Hindlimb muscle (tissue), 1 donor: ENCODE results near the gene RAB11FIP3. TPM values are rescaled to one million over a fixed set of nuclear protein-coding genes. Genes with fewer than 3 reads are reported as not detected.
"Not testable (repeated sequence)": the region's sequence is repeated elsewhere in the genome, so short reads cannot be mapped to it uniquely, and the experiment has no call there.

ENCODE experiments used
- DNase-seq: peaks from one replicate; pipeline ENCODE4 v3.0.0-alpha.2; 2013
- polyA plus RNA-seq: library from polyadenylated mRNA; unstranded; fragments of 120-200 nt; gene quantifications from one replicate; pipeline ENCODE4 v1.2.1, GENCODE V29; 2013; ENCODE audit not compliant: insufficient read length

RAB11FIP3 gene
- polyA plus RNA-seq, 1 donor = 30.0 TPM

DNA sequence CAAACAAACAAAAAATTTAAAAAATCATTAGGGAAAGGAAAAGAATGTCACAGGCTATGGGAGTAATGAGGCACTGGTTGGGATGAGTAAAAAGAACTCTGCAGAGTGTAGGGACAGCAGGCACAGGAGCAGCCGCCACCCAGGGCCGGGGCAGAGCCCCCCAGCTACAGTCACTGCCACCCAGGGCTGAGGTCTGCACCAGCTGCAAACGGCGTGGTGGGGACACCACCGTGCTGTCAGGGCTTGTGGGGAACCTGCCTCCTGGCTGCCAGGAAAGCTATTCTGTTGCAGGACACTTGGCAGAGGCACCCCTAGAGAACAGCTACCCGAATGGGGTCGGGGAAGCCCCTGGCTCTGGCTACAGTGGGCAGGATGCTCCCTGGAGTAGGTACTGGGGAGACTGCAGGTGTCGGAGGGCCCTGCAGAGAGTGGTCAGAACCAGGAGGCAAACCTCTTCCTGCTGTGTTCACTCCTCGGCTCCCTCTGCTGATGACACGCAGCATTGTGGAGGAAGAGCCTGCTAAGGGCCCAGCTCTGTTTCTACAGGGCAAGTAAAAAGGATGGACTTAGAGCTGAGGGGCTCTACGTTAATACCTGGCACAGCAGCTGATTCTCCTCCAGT lies 69.8 kb downstream of the RAB11FIP3 start:
- no peak for DNase-seq

- DNase-seq = no peak
These were observed 70.8 kb downstream of the RAB11FIP3 start for GRCh38 chr16:496097-496886.

DNA sequence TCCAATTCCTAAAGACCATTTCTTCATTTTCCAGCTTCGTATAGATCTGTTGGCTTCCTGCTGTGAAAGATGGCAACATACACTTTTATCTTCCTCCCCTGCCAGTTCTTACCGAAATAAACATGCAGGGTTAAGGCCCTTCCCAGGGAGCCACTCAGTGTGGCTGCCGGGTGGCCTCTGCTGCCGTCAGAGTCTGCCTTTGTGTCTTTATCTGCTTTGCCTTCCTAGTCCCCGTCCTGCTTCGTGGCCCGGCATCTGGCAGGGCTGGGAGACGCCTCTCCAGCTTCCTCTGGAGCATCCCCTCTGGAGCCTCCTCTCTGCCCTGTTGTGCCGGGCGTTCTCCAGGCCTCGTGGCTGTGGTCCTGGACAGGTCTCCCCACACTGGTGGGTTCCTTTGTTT lies 71.8 kb downstream of the RAB11FIP3 start:
- no peak for DNase-seq

DNA sequence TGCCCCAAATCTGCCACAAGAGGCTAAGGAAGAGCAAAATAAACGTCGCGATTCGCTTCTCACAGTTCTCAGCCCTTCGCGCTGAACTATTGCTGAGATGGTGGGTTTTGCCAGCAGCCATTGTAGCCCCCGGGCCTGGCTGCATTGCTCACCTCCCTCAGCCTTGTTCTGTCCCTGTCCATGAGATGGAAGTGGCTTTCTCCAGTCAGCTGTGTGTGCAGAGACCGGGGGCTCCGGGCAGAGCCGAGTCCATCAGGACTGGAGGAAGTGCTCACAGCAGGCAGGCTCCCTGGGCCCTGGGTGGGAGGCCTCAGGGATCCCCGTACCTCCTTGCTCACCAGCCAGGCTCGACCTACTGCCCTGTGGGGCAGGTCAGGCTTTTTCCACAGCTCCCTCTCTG lies 74.5 kb downstream of the RAB11FIP3 start:
- DNase-seq = no peak

- DNase-seq = no peak
These were observed 75.3 kb downstream of the RAB11FIP3 start for GRCh38 chr16:500709-501108.

GRCh38 chr16:502179-502943 lies 76.9 kb downstream of the RAB11FIP3 start:
- DNase-seq = no peak

- no peak for DNase-seq
These were observed 78.0 kb downstream of the RAB11FIP3 start for GRCh38 chr16:503150-504071.

DNA sequence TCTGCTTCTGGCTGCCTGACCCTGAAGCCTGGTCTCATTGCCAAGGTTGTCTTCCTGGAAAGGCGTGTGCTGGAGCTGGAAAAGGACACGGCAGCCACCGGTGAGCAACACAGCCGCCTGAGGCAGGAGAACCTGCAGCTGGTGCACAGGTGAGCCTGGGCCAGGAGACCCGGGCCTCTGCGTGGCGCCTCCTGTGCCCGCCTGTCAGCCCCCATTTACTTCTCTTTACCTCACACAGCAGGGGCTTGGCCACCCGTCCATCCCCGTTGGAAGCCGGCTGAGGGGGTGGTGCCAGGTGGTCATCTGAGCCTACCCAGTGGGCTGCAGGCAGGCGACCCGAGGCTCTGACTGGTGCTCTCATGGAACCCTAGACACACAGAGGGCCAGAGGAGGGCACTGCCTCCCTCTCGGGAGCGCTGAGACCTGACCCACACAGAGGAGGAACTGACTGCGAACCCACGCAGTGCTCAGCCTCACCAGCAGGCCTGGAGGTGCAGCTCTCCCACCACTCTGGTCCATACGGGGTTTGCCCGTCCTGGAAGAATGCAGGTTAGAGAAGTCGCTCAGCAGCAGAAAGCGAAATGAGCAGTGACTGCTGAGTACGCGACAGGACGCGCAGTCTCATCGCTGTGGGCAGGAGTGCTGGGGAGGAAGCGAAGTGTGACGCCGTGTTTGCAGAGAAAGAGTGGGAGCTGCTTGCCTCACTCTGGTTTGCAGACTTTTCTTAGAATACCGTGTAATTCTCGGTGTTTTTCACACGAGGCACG lies 80.2 kb downstream of the RAB11FIP3 start:
- no peak for DNase-seq

- DNase-seq = no peak
These were observed 80.7 kb downstream of the RAB11FIP3 start for GRCh38 chr16:506246-506546.

DNA sequence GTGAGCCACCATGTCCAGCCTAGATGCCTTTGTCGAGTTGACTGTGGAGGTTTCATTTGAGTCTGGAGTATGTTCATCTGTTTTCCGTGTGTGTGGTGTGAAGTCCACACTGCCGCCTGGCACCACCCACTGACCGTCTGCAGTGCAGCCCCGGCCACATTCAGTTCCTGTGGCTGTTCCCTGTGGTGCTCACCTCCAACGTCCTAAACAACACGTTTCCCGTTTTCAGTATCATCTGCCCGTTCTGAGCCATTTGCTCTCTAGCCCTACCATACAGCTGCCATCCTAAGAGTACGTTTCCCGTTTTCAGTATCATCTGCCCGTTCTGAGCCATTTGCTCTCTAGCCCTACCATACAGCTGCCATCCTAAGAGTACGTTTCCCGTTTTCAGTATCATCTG lies 82.1 kb downstream of the RAB11FIP3 start:
- not testable (repeated sequence) for DNase-seq

GRCh38 chr16:507996-508395 lies 82.5 kb downstream of the RAB11FIP3 start:
- DNase-seq = no peak

DNA sequence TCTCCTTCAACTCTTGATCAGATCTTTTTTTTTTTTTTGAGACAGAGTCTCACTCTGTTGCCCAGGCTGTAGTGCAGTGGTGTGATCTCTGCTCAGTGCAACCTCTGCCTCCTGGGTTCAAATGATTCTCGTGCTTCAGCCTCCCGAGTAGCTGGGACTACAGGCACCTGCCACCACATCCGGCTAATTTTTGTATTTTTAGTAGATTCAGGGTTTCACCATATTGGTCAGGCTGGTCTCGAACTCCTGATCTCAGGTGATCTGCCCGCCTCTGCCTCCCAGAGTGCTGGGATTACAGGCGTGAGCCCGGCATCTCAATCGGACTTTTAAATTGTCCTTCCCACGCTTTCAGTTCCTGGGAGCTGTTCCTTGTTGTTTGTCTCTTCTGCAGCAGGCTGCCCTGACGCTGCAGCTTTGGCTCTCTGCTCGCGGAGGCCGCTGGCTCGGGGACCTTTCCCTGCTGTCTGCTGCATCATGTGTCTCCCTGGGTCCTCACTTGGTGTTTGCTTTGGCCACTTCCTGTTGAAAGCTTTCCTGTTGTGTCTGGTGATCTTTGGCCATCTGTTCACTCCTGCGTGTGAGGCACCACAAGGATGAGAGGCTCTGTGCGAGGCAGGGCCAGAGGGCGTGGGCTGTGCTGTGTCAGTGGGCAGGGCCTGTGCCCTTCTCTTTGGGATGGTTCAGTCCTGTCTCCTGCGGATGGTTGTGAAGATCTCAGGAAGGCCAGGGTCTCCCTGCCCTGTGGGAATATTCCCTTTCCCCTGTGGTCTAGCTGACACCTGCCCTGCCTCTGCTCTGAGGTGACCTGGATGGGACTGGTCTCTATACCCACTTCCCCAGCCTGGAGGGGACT lies 83.7 kb downstream of the RAB11FIP3 start:
- DNase-seq = no peak

DNA sequence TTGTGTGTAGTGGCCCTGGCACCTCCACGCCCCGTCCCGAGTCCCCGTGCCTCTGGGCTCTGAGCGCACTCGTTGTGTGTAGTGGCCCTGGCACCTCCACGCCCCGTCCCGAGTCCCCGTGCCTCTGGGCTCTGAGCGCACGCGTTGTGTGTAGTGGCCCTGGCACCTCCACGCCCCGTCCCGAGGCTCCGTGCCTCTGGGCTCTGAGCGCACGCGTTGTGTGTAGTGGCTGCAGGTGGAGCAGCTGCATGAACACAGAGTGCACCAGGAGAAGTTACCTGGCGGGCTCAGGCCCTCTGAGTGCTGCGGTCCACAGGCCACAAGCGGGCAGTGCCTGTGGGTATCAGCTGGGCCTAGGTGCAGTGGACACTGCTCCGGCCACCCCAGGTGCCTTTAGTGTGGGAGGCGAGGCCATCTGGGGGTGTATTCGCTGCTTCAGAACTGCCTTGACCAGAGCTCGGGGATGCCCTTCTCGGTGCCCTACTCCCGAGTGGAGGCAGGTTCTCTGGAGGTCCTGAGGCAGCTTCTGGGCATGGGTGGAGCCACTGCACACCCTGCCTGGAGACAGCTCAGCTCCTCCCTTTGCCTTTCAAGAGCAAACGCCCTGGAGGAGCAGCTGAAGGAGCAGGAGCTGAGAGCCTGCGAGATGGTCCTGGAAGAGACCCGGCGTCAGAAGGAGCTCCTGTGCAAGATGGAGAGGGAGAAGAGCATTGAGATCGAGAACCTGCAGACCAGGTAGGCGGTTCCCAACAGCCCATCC lies 84.8 kb downstream of the RAB11FIP3 start:
- DNase-seq = no peak

DNA sequence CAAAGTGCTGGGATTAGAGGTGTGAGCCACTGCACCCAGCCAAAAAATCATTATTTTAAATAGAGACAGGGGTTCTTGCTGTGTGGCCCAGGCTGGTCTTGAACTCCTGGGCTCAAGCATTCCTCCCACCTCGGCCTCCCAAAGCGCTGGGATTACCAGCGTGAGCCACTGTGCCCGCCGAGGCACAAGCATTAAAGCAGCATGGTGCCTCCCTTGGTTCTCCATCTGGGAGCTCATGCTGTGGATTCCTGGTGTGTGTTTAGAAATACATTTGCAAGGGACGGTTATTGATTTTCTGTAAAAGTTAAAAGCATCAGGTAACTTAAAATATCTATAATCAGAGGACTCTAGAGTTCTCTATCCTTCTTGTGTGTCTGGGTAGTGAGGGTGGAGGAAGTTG lies 87.4 kb downstream of the RAB11FIP3 start:
- no peak for DNase-seq

GRCh38 chr16:513950-514349 lies 88.5 kb downstream of the RAB11FIP3 start:
- DNase-seq = no peak

- DNase-seq = no peak
These were observed 89.9 kb downstream of the RAB11FIP3 start for GRCh38 chr16:515175-515938.

- DNase-seq = no peak
These were observed 90.4 kb downstream of the RAB11FIP3 start for GRCh38 chr16:515939-516226.

- no peak for DNase-seq
These were observed 90.9 kb downstream of the RAB11FIP3 start for GRCh38 chr16:516301-516700.

DNA sequence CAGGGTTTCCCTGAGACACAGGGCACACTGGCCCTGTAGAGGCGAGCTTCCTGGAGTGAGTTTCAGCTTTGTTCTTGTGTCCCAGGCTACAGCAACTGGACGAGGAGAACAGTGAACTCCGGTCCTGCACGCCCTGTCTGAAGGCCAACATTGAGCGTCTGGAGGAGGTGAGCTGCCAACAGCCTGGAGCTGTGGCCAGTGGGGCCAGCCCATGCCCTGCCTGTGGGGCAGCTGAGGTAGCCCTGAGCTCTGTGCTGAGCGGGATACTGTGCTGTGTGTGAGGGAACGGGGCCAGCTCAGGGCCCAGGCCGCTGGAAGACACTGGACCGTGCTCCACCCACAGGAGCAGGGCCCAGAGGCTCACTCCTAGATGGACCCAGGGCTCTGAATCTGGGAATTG lies 93.4 kb downstream of the RAB11FIP3 start:
- no peak for DNase-seq

DNA sequence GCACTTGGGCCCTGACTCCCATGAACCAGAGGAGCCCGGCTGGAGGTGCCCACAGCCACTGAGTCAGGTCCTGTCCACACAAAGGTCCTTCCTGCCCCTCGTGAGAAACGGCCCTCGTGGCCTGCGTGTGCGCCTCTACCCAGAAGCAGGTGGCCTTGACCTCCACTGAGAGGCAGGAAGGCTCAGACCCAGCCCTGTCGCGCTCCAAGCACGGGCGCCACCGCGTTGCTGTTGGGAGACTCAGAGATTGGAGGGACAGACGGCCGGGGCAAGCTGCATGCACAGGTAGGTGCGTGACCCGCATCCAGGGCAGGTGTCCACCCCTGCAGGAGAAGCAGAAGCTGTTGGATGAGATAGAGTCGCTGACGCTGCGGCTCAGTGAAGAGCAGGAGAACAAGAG lies 94.0 kb downstream of the RAB11FIP3 start:
- no peak for DNase-seq
